ENCODE results near the gene PRKX.
A peak's percentile ranks its signal among the peaks of the same experiment; 100 is the strongest.
"Not testable (repeated sequence)": the region's sequence is repeated elsewhere in the genome, so short reads cannot be mapped to it uniquely, and the experiment has no call there.

PRKX gene

DNA sequence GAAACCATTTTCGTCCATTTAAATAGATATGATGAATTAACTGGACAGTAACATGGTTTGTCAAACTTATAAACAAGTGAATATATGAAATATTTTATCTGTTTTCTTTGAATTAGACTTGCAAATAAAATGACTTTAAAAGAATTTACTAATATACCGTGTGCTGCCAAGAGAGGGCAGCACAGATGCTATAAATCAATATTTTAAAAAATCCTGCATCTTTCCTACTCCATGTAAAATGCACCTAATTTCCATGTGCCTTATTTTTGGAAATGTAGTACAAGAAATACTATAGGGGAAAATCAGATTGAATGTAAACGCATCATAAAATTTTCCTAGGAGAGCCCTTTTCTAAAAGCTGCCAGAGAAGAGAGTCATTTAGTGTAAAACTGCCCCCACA lies 62.2 kb downstream of the PRKX start:
- DNase-seq (ENCODE audit: low spot score), result no peak
- no peak for TF ChIP-seq CTCF (IDR thresholded peaks at IDR 0.05; ENCODE audit: extremely low read depth, missing control alignments)

DNA sequence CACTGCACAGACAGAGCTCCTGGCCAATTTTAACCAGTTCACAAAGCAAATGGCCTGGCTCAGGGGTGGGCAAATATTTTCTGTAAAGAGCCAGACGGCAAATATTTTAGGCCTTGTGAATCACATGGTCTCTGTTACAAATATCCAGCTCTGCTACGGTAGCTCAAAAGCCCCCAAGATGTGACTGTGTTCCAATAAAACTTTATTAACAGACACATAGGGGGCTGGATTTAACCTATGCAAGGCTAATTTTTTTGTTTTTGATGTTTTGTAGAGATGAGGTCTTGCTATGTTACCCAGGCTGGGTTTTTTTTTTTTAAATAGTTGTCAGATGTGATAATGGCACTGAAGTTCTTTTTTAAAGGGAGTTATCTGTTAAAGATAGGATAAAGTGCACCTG lies 65.4 kb downstream of the PRKX start:
- DNase-seq (ENCODE audit: low spot score), result no peak
- no peak for TF ChIP-seq CTCF (IDR thresholded peaks at IDR 0.05; ENCODE audit: extremely low read depth, missing control alignments)

DNA sequence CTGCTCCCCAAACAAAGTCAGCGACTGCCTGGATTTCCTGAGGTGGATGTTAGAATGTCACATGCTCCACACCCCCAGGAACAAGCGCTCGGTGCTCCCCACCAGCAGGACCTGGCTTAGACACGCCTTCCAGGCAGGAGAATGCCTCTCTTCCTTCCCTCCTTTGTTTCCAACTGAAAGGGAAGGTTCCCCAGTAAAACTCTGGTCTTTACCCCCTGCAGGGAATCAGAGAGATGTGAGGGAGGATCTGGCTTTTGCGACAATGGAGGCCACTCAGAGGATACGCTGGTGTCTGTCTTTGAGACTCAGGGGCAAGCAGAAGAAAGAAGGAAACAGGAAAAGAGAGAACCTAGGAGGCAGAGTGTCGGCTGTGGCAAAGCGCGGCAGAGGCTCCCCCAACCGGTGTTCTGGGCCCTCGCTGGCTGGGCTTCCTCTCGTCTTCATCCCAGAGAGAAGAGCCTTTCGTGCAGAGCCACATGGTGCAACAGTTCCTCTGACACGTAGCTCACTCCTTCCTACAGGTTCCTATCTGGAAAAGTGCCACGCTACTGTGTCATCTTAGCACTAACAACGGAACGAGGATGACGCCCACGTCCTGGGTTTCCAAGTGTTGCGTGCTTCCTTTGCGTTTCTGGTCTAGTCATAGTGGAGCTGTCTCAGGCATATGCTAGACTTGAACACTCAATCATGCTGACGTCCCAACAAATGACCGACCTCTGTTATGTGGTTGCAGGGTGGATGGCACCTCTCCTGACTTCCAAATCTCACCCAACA lies 73.4 kb downstream of the PRKX start:
- DNase-seq (ENCODE audit: low spot score), result not testable (repeated sequence)

DNA sequence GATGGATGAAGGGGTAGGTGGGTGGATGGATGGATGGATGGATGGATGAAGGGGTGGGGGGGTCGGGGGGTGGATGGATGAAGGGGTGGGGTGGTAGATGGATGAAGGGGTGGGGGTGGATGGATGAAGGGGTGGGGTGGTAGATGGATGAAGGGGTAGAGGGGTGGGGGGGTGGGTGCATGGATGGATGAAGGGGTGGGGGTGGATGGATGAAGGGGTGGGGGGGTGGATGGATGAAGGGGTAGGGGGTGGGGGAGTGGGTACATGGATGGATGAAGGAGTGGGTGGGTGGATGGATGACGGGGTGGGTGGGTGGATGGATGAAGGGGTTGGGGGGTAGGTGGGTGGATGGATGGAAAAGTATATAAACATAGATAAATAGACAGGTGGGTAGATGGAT lies 74.2 kb downstream of the PRKX start:
- no peak for DNase-seq (ENCODE audit: low spot score)
- TF ChIP-seq CTCF (IDR thresholded peaks at IDR 0.05; ENCODE audit: extremely low read depth, missing control alignments), result no peak

- DNase-seq (ENCODE audit: low spot score), result peak; percentile 12
- no peak for TF ChIP-seq CTCF (IDR thresholded peaks at IDR 0.05; ENCODE audit: extremely low read depth, missing control alignments)
These were observed 75.1 kb downstream of the PRKX start for GRCh38 chrX:3638280-3638873.

GRCh38 chrX:3636803-3637202 lies 76.6 kb downstream of the PRKX start:
- DNase-seq (ENCODE audit: low spot score), result no peak
- no peak for TF ChIP-seq CTCF (IDR thresholded peaks at IDR 0.05; ENCODE audit: extremely low read depth, missing control alignments)

- no peak for TF ChIP-seq CTCF (IDR thresholded peaks at IDR 0.05; ENCODE audit: extremely low read depth, missing control alignments)
- DNase-seq (ENCODE audit: low spot score), result no peak
These were observed 82.3 kb downstream of the PRKX start for GRCh38 chrX:3631196-3631595.

DNA sequence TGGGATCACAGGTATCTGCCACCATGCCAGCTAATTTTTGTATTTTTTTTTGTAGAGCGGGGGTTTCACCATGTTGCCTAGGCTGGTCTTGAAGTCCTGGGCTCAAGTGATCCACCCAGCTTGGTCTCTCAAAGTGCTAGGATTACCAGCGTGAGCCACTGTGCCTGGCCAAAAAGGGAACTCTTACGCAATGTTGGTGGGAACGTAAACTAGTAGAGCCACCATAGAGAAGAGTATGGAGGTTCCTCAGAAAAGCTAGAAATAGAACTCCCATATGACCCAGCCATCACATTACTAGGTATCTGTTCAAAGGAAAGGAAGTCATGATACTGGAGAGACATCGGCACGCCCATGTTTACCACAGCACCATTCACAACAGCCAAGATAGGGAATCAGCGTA lies 85.9 kb downstream of the PRKX start:
- DNase-seq (ENCODE audit: low spot score), result no peak

More for the DNA sequence above, 85.9 kb downstream of the PRKX start:
- TF ChIP-seq CTCF (IDR thresholded peaks at IDR 0.05; ENCODE audit: extremely low read depth, missing control alignments), result no peak

Data from GM20000 (cell line).